GM23338 (cell line): Measurements from ENCODE around the gene UQCRH.

Experiments used
- CREB1 ChIP-seq: fragments of 250-450 bp; sonication (Bioruptor Pico); IDR thresholded peaks from 2 replicates; pipeline ENCODE4 v1.5.0; 2020; ENCODE audit warnings: low read depth, mild to moderate bottlenecking, moderate library complexity
- CTCF ChIP-seq, 2 experiments: fragments of 200-600 bp in 1 of 2; sonication (generic) in 1 of 2; conservative IDR thresholded peaks; 2 replicates each; pipeline versions ENCODE4 v1.5.1 to v1.6.1; 2016 to 2017; ENCODE audit warnings: antibody characterized with exemption in 2 of 2, low read depth in 2 of 2, mild to moderate bottlenecking in 2 of 2, moderate library complexity in 1 of 2
- ETS1 ChIP-seq: IDR thresholded peaks from 2 replicates; pipeline ENCODE4 v1.6.1; 2016; ENCODE audit warnings: antibody characterized with exemption
- EZH2 ChIP-seq: fragments of 200-600 bp; sonication (generic); IDR thresholded peaks from one replicate; pipeline ENCODE4 v1.8.0; 2017; ENCODE audit warnings: antibody characterized with exemption, mild to moderate bottlenecking, low read depth; ENCODE audit not compliant: unreplicated experiment
- EZH2phosphoT487 ChIP-seq: fragments of 200-600 bp; sonication (generic); IDR thresholded peaks from one replicate; pipeline ENCODE4 v1.8.1; 2018; ENCODE audit warnings: antibody characterized with exemption; ENCODE audit not compliant: unreplicated experiment
- JUNB ChIP-seq: IDR thresholded peaks from one replicate; pipeline ENCODE4 v1.6.1; 2016; ENCODE audit warnings: antibody characterized with exemption; ENCODE audit not compliant: unreplicated experiment
- NANOG ChIP-seq: IDR thresholded peaks from 2 replicates; pipeline ENCODE4 v1.6.1; 2016; ENCODE audit warnings: antibody characterized with exemption, borderline replicate concordance
- POLR2AphosphoS5 ChIP-seq: IDR thresholded peaks from 2 replicates; pipeline ENCODE4 v1.6.1; 2016; ENCODE audit warnings: antibody characterized with exemption, low read depth
- REST ChIP-seq: IDR thresholded peaks from one replicate; pipeline ENCODE4 v1.6.1; 2018; ENCODE audit warnings: antibody characterized with exemption; ENCODE audit not compliant: unreplicated experiment
- TF ChIP-seq, protein P1 (sequence below): fragments of 250-450 bp; sonication (Bioruptor Pico); IDR thresholded peaks from 2 replicates; pipeline ENCODE4 v1.5.0; 2020; ENCODE audit warnings: mild to moderate bottlenecking, moderate library complexity

GRCh38 chr1:46363121-46363520 lies 59.6 kb downstream of the UQCRH start:
- TF ChIP-seq POLR2AphosphoS5 (no peak), CTCF (conservative IDR thresholded peaks at IDR 0.05; ENCODE audit: low read depth in 2 of 2) (no peak), ETS1 (no peak), NANOG (no peak), REST (no peak), EZH2 (no peak), EZH2phosphoT487 (no peak), CREB1 (CRISPR knock-in tag) (no peak), JUNB (no peak)
- TF ChIP-seq, protein P1, sequence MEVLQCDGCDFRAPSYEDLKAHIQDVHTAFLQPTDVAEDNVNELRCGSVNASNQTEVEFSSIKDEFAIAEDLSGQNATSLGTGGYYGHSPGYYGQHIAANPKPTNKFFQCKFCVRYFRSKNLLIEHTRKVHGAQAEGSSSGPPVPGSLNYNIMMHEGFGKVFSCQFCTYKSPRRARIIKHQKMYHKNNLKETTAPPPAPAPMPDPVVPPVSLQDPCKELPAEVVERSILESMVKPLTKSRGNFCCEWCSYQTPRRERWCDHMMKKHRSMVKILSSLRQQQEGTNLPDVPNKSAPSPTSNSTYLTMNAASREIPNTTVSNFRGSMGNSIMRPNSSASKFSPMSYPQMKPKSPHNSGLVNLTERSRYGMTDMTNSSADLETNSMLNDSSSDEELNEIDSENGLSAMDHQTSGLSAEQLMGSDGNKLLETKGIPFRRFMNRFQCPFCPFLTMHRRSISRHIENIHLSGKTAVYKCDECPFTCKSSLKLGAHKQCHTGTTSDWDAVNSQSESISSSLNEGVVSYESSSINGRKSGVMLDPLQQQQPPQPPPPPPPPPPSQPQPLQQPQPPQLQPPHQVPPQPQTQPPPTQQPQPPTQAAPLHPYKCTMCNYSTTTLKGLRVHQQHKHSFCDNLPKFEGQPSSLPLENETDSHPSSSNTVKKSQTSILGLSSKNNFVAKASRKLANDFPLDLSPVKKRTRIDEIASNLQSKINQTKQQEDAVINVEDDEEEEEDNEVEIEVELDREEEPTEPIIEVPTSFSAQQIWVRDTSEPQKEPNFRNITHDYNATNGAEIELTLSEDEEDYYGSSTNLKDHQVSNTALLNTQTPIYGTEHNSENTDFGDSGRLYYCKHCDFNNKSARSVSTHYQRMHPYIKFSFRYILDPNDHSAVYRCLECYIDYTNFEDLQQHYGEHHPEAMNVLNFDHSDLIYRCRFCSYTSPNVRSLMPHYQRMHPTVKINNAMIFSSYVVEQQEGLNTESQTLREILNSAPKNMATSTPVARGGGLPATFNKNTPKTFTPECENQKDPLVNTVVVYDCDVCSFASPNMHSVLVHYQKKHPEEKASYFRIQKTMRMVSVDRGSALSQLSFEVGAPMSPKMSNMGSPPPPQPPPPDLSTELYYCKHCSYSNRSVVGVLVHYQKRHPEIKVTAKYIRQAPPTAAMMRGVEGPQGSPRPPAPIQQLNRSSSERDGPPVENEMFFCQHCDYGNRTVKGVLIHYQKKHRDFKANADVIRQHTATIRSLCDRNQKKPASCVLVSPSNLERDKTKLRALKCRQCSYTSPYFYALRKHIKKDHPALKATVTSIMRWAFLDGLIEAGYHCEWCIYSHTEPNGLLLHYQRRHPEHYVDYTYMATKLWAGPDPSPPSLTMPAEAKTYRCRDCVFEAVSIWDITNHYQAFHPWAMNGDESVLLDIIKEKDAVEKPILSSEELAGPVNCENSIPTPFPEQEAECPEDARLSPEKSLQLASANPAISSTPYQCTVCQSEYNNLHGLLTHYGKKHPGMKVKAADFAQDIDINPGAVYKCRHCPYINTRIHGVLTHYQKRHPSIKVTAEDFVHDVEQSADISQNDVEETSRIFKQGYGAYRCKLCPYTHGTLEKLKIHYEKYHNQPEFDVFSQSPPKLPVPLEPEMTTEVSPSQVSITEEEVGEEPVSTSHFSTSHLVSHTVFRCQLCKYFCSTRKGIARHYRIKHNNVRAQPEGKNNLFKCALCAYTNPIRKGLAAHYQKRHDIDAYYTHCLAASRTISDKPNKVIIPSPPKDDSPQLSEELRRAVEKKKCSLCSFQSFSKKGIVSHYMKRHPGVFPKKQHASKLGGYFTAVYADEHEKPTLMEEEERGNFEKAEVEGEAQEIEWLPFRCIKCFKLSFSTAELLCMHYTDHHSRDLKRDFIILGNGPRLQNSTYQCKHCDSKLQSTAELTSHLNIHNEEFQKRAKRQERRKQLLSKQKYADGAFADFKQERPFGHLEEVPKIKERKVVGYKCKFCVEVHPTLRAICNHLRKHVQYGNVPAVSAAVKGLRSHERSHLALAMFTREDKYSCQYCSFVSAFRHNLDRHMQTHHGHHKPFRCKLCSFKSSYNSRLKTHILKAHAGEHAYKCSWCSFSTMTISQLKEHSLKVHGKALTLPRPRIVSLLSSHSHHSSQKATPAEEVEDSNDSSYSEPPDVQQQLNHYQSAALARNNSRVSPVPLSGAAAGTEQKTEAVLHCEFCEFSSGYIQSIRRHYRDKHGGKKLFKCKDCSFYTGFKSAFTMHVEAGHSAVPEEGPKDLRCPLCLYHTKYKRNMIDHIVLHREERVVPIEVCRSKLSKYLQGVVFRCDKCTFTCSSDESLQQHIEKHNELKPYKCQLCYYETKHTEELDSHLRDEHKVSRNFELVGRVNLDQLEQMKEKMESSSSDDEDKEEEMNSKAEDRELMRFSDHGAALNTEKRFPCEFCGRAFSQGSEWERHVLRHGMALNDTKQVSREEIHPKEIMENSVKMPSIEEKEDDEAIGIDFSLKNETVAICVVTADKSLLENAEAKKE, result no peak
